ENCODE measurements around the gene PRRG4.

PRRG4 gene

GRCh38 chr11:32792111-32792947 lies 37.4 kb upstream of the PRRG4 start:
- no peak for DNase-seq
- Histone ChIP-seq H2BK15ac (replicated peaks; ENCODE audit: low read depth) (no peak overlapping the region), H3K4me3 (ENCODE audit: low read length) (no peak overlapping the region), H3K79me2 (ENCODE audit: control insufficient read depth, insufficient read depth, low read length) (no peaks in the 10 kb centered on the region), H2BK120ac (ENCODE audit: low read depth, low read length) (no peak overlapping the region), H3K4ac (ENCODE audit: low read depth, low read length) (no peak overlapping the region), H4K5ac (ENCODE audit: low read length) (no peak overlapping the region), H3K9ac (ENCODE audit: low read length) (no peak overlapping the region), H4K8ac (ENCODE audit: low read depth, low read length) (no peak overlapping the region), H3K4me2 (ENCODE audit: low read length) (no peak overlapping the region), H3K27ac (ENCODE audit: low read depth, low read length) (no peak overlapping the region), H2AK5ac (ENCODE audit: low read length) (no peak overlapping the region), H3K18ac (ENCODE audit: low read length) (no peak overlapping the region), H3K27me3 (ENCODE audit: insufficient read depth, low read length, poor library complexity) (no peaks in the 10 kb centered on the region), H3K56ac (ENCODE audit: low read length) (no peak overlapping the region), H3K79me1 (ENCODE audit: low read length) (no peaks in the 10 kb centered on the region), H3K23ac (ENCODE audit: low read length) (no peak overlapping the region), H3K36me3 (ENCODE audit: control insufficient read depth, insufficient read depth, low read length) (no peaks in the 10 kb centered on the region), H3K4me1 (ENCODE audit: control insufficient read depth, low read depth, low read length) (no peaks in the 10 kb centered on the region), H2BK5ac (ENCODE audit: low read length) (no peak overlapping the region)
- no CpG with 5 or more reads among the region's 6 CpGs for WGBS (ENCODE audit: extremely low coverage, insufficient coverage, low lambda C conversion rate)

- Histone ChIP-seq H4K8ac (ENCODE audit: low read depth, low read length) (no peak overlapping the region), H3K79me1 (ENCODE audit: low read length) (no peaks in the 10 kb centered on the region), H3K9ac (ENCODE audit: low read length) (no peak overlapping the region), H3K56ac (ENCODE audit: low read length) (no peak overlapping the region), H3K23ac (ENCODE audit: low read length) (no peak overlapping the region), H3K79me2 (ENCODE audit: control insufficient read depth, insufficient read depth, low read length) (no peaks in the 10 kb centered on the region), H3K4me3 (ENCODE audit: low read length) (no peak overlapping the region), H3K4me2 (ENCODE audit: low read length) (no peak overlapping the region), H2BK120ac (ENCODE audit: low read depth, low read length) (no peak overlapping the region), H3K27me3 (ENCODE audit: insufficient read depth, low read length, poor library complexity) (no peaks in the 10 kb centered on the region), H2BK15ac (replicated peaks; ENCODE audit: low read depth) (no peak overlapping the region), H3K27ac (ENCODE audit: low read depth, low read length) (no peak overlapping the region), H2AK5ac (ENCODE audit: low read length) (no peak overlapping the region), H4K5ac (ENCODE audit: low read length) (no peak overlapping the region), H2BK5ac (ENCODE audit: low read length) (no peak overlapping the region), H3K36me3 (ENCODE audit: control insufficient read depth, insufficient read depth, low read length) (no peaks in the 10 kb centered on the region), H3K4me1 (ENCODE audit: control insufficient read depth, low read depth, low read length) (no peaks in the 10 kb centered on the region), H3K18ac (ENCODE audit: low read length) (no peak overlapping the region), H3K4ac (ENCODE audit: low read depth, low read length) (no peak overlapping the region)
- WGBS (ENCODE audit: extremely low coverage, insufficient coverage, low lambda C conversion rate): no CpG with 5 or more reads among the region's 13 CpGs
- DNase-seq: peak; percentile 22
These were observed 36.7 kb upstream of the PRRG4 start for GRCh38 chr11:32792948-32793475.

GRCh38 chr11:32794439-32794838 lies 35.3 kb upstream of the PRRG4 start, which contains the start of gene CCDC73:
Gene CCDC73, minus strand, starts transcription at chr11:32794662. Its CDS starts 34,419 bp downstream, at chr11:32760243.
- WGBS (ENCODE audit: extremely low coverage, insufficient coverage, low lambda C conversion rate): no CpG with 5 or more reads among the region's 12 CpGs
- Histone ChIP-seq H3K4ac (ENCODE audit: low read depth, low read length) (no peak within 1 kb of the TSS), H2BK5ac (ENCODE audit: low read length) (no peak within 1 kb of the TSS), H2BK15ac (replicated peaks; ENCODE audit: low read depth) (no peak within 1 kb of the TSS), H3K79me2 (ENCODE audit: control insufficient read depth, insufficient read depth, low read length) (no peaks in the 10 kb centered on the region), H4K8ac (ENCODE audit: low read depth, low read length) (no peak within 1 kb of the TSS), H2AK5ac (ENCODE audit: low read length) (no peak within 1 kb of the TSS), H3K9ac (ENCODE audit: low read length) (no peak within 1 kb of the TSS), H3K18ac (ENCODE audit: low read length) (no peak within 1 kb of the TSS), H3K36me3 (ENCODE audit: control insufficient read depth, insufficient read depth, low read length) (no peaks in the 10 kb centered on the region), H3K4me3 (ENCODE audit: low read length) (no peak within 1 kb of the TSS), H3K79me1 (ENCODE audit: low read length) (no peaks in the 10 kb centered on the region), H2BK120ac (ENCODE audit: low read depth, low read length) (no peak within 1 kb of the TSS), H3K23ac (ENCODE audit: low read length) (no peak within 1 kb of the TSS), H3K56ac (ENCODE audit: low read length) (no peak within 1 kb of the TSS), H3K27ac (ENCODE audit: low read depth, low read length) (no peak within 1 kb of the TSS), H3K4me1 (ENCODE audit: control insufficient read depth, low read depth, low read length) (no peaks in the 10 kb centered on the region), H3K27me3 (ENCODE audit: insufficient read depth, low read length, poor library complexity) (no peaks in the 10 kb centered on the region), H3K4me2 (ENCODE audit: low read length) (no peak within 1 kb of the TSS), H4K5ac (ENCODE audit: low read length) (no peak within 1 kb of the TSS)
- DNase-seq: no peak

- H3K4me3 ChIP-seq (ENCODE audit: low read length): no peak overlapping the region
- H3K27me3 ChIP-seq (ENCODE audit: insufficient read depth, low read length, poor library complexity): no peaks in the 10 kb centered on the region
- no peak overlapping the region for H2BK5ac ChIP-seq (ENCODE audit: low read length)
- WGBS (ENCODE audit: extremely low coverage, insufficient coverage, low lambda C conversion rate): no CpG with 5 or more reads among the region's 3 CpGs
- H2BK120ac ChIP-seq (ENCODE audit: low read depth, low read length): no peak overlapping the region
- no peaks in the 10 kb centered on the region for H3K4me1 ChIP-seq (ENCODE audit: control insufficient read depth, low read depth, low read length)
- no peaks in the 10 kb centered on the region for H3K79me2 ChIP-seq (ENCODE audit: control insufficient read depth, insufficient read depth, low read length)
- H3K27ac ChIP-seq (ENCODE audit: low read depth, low read length): no peak overlapping the region
- H3K4ac ChIP-seq (ENCODE audit: low read depth, low read length): no peak overlapping the region
- H3K9ac ChIP-seq (ENCODE audit: low read length): no peak overlapping the region
- no peak for DNase-seq
- no peak overlapping the region for H2BK15ac ChIP-seq (replicated peaks; ENCODE audit: low read depth)
- H3K18ac ChIP-seq (ENCODE audit: low read length): no peak overlapping the region
- no peak overlapping the region for H3K4me2 ChIP-seq (ENCODE audit: low read length)
- H3K79me1 ChIP-seq (ENCODE audit: low read length): no peaks in the 10 kb centered on the region
- no peak overlapping the region for H4K8ac ChIP-seq (ENCODE audit: low read depth, low read length)
- no peak overlapping the region for H3K23ac ChIP-seq (ENCODE audit: low read length)
- no peak overlapping the region for H3K56ac ChIP-seq (ENCODE audit: low read length)
- no peaks in the 10 kb centered on the region for H3K36me3 ChIP-seq (ENCODE audit: control insufficient read depth, insufficient read depth, low read length)
- no peak overlapping the region for H2AK5ac ChIP-seq (ENCODE audit: low read length)
- H4K5ac ChIP-seq (ENCODE audit: low read length): no peak overlapping the region
These were observed 33.3 kb upstream of the PRRG4 start for GRCh38 chr11:32796425-32796824.

GRCh38 chr11:32809313-32809712 lies 20.4 kb upstream of the PRRG4 start:
- Histone ChIP-seq H3K79me1 (ENCODE audit: low read length) (no peaks in the 10 kb centered on the region), H3K36me3 (ENCODE audit: control insufficient read depth, insufficient read depth, low read length) (no peaks in the 10 kb centered on the region), H3K4me1 (ENCODE audit: control insufficient read depth, low read depth, low read length) (no peaks in the 10 kb centered on the region), H3K4me2 (ENCODE audit: low read length) (no peak overlapping the region), H3K56ac (ENCODE audit: low read length) (no peak overlapping the region), H2AK5ac (ENCODE audit: low read length) (no peak overlapping the region), H3K18ac (ENCODE audit: low read length) (no peak overlapping the region), H3K79me2 (ENCODE audit: control insufficient read depth, insufficient read depth, low read length) (no peaks in the 10 kb centered on the region), H3K23ac (ENCODE audit: low read length) (no peak overlapping the region), H2BK5ac (ENCODE audit: low read length) (no peak overlapping the region), H2BK120ac (ENCODE audit: low read depth, low read length) (no peak overlapping the region), H3K27ac (ENCODE audit: low read depth, low read length) (no peak overlapping the region), H4K8ac (ENCODE audit: low read depth, low read length) (no peak overlapping the region), H3K9ac (ENCODE audit: low read length) (no peak overlapping the region), H2BK15ac (replicated peaks; ENCODE audit: low read depth) (no peak overlapping the region), H3K4me3 (ENCODE audit: low read length) (no peak overlapping the region), H4K5ac (ENCODE audit: low read length) (no peak overlapping the region), H3K27me3 (ENCODE audit: insufficient read depth, low read length, poor library complexity) (no peaks in the 10 kb centered on the region), H3K4ac (ENCODE audit: low read depth, low read length) (no peak overlapping the region)
- no CpG with 5 or more reads among the region's 3 CpGs for WGBS (ENCODE audit: extremely low coverage, insufficient coverage, low lambda C conversion rate)
- peak; percentile 83 for DNase-seq
